K562 (cell line): Measurements from ENCODE around the gene MAD2L1BP. TPM values are rescaled to one million over a fixed set of nuclear protein-coding genes. Genes with fewer than 3 reads are reported as not detected.

Experiments
- BCLAF1 ChIP-seq, 2 experiments: fragments of 450-650 bp in 1 of 2; IDR thresholded peaks; 2 replicates each; pipeline ENCODE4 v1.6.1; 2011 to 2017; ENCODE audit warnings: low read depth in 2 of 2, antibody characterized with exemption in 1 of 2, borderline replicate concordance in 1 of 2, low read length in 1 of 2, mild to moderate bottlenecking in 1 of 2, mixed read lengths in 1 of 2; ENCODE audit not compliant: control insufficient read depth in 1 of 2
- ETV6 ChIP-seq, 3 experiments: fragments of 150-350 bp in 1 of 3; sonication (generic) in 1 of 3; formaldehyde crosslinking in 1 of 3; IDR thresholded peaks; 2 replicates each; pipeline versions ENCODE4 v1.6.1 to v1.8.0; 2014 to 2022; ENCODE audit warnings: borderline replicate concordance in 2 of 3, low read depth in 2 of 3, antibody characterized with exemption in 1 of 3, low read length in 1 of 3, mild to moderate bottlenecking in 1 of 3, missing genetic modification reagents in 1 of 3
- KAT7 ChIP-seq: sonication (generic); formaldehyde crosslinking; IDR thresholded peaks from 2 replicates; pipeline ENCODE4 v1.8.0; 2022; ENCODE audit warnings: missing genetic modification reagents, mild to moderate bottlenecking, borderline replicate concordance
- MAZ ChIP-seq, 2 experiments: fragments of 450-650 bp in 1 of 2; sonication (generic) in 1 of 2; formaldehyde crosslinking; IDR thresholded peaks in 1 of 2; conservative IDR thresholded peaks in 1 of 2; 2 replicates each; pipeline versions ENCODE4 v1.4.0 to v1.5.0; 2020; ENCODE audit warnings: mild to moderate bottlenecking in 1 of 2, missing genetic modification reagents in 1 of 2
- MEIS2 ChIP-seq: fragments of 450-650 bp; IDR thresholded peaks from 2 replicates; pipeline ENCODE4 v1.6.1; 2014; ENCODE audit warnings: mild to moderate bottlenecking; ENCODE audit not compliant: partially characterized antibody
- NEUROD1 ChIP-seq: fragments of 150-350 bp; IDR thresholded peaks from 2 replicates; pipeline ENCODE4 v1.6.1; 2014; ENCODE audit warnings: borderline replicate concordance, low read length, low read depth; ENCODE audit not compliant: partially characterized antibody
- NFE2L1 ChIP-seq: fragments of 450-650 bp; IDR thresholded peaks from 2 replicates; pipeline ENCODE4 v1.6.1; 2016; ENCODE audit warnings: missing genetic modification characterization, low read depth, mild to moderate bottlenecking, missing compliant biosample characterization, moderate library complexity, borderline replicate concordance
- NRF1 ChIP-seq, 2 experiments: fragments of 450-650 bp; IDR thresholded peaks in 1 of 2; conservative IDR thresholded peaks in 1 of 2; 2 replicates each; pipeline ENCODE4 v1.6.1; 2014; ENCODE audit warnings: mild to moderate bottlenecking in 2 of 2
- PYGO2 ChIP-seq: fragments of 450-650 bp; IDR thresholded peaks from 2 replicates; pipeline ENCODE4 v1.6.1; 2016; ENCODE audit warnings: mild to moderate bottlenecking, missing genetic modification characterization, moderate library complexity, missing compliant biosample characterization
- RBBP5 ChIP-seq: fragments of 200-600 bp; sonication (generic); IDR thresholded peaks from 2 replicates; pipeline ENCODE4 v1.6.1; 2012; ENCODE audit warnings: borderline replicate concordance, mild to moderate bottlenecking, low read length, control low read depth, inconsistent platforms; ENCODE audit not compliant: insufficient read depth, poor library complexity, severe bottlenecking
- SETDB1 ChIP-seq: IDR thresholded peaks from one replicate; pipeline ENCODE4 v1.6.1; 2012; ENCODE audit warnings: low read length, control low read depth, inconsistent platforms
- SMARCA4 ChIP-seq: fragments of 450-650 bp; IDR thresholded peaks from 2 replicates; pipeline ENCODE4 v1.6.1; 2016
- TRIM25 ChIP-seq: fragments of 450-650 bp; IDR thresholded peaks from 2 replicates; pipeline ENCODE4 v1.7.0; 2016; ENCODE audit warnings: borderline replicate concordance
- VEZF1 ChIP-seq: fragments of 200-800 bp; sonication (Bioruptor generic); IDR thresholded peaks from 2 replicates; pipeline ENCODE4 v1.6.1; 2017; ENCODE audit warnings: missing genetic modification characterization, missing compliant biosample characterization
- ZNF121 ChIP-seq: sonication (generic); formaldehyde crosslinking; conservative IDR thresholded peaks from 2 replicates; pipeline ENCODE4 v1.8.0; 2022; ENCODE audit warnings: missing genetic modification reagents
- ZNF395 ChIP-seq: fragments of 200-800 bp; sonication (Bioruptor generic); IDR thresholded peaks from 2 replicates; pipeline ENCODE4 v1.6.1; 2017; ENCODE audit warnings: missing genetic modification characterization, missing compliant biosample characterization
- ZSCAN29 ChIP-seq: fragments of 450-650 bp; IDR thresholded peaks from 2 replicates; pipeline ENCODE4 v1.6.1; 2017
- polyA plus RNA-seq, 8 experiments: library from polyadenylated mRNA; depleted of rRNA in 4 of 8; stranded (reverse) in 5 of 8; unstranded in 3 of 8; fragments of >200 nt; fragmentation: Nextera tagmentation in 2 of 8; fragmentation: Illumina TruSeq in 1 of 8; extraction: Ambion mirVana in 2 of 8; extraction: Trizol in 1 of 8; gene quantifications; 2 replicates each; pipeline versions ENCODE4 v1.2.1 to v1.2.3, GENCODE V29; 2011 to 2014; ENCODE audit warnings: inconsistent platforms in 1 of 8, missing spikeins in 1 of 8
- total RNA-seq, 7 experiments: library from RNA; depleted of rRNA in 6 of 7; stranded (reverse); fragments of >200 nt in 6 of 7; fragmentation: Illumina TruSeq in 2 of 7; extraction: Trizol in 2 of 7; gene quantifications; 2 replicates each; pipeline versions ENCODE4 v1.2.1 to v1.2.3, GENCODE V29; 2011 to 2021; ENCODE audit warnings: low replicate concordance in 1 of 7

MAD2L1BP gene
- total and polyA plus RNA-seq, 9 of the 15 experiments (the other 6 are each of a cell fraction or from before 2014, with no cell fraction given), result 69.7 to 321 (median 111) TPM

- TF ChIP-seq ZNF121 (CRISPR knock-in tag) (no peak), SMARCA4 (no peak; the same call in none of the 2 replicates), RBBP5 (no peak), MEIS2 (no peak), NRF1 (conservative IDR thresholded peaks at IDR 0.05 in 1 of 2, IDR thresholded peaks at IDR 0.05 in 1 of 2) (peak; percentile 42 to 47; a peak in 3 of 4 replicates), MAZ (CRISPR knock-in tag; conservative IDR thresholded peaks at IDR 0.05 in 1 of 2, IDR thresholded peaks at IDR 0.05 in 1 of 2) (peak; percentile 68 to 96), NEUROD1 (peak; percentile 48), TRIM25 (peak; percentile 88; the same call in 1 of the 2 replicates), ETV6 (IDR thresholded peaks at IDR 0.05; ENCODE audit: borderline replicate concordance in 1 of 2, low read depth in 2 of 2, low read length in 1 of 2) (no peak), ETV6 (CRISPR knock-in tag; IDR thresholded peaks at IDR 0.05; ENCODE audit: borderline replicate concordance) (peak; percentile 5; the same call in 1 of the 2 replicates), BCLAF1 (IDR thresholded peaks at IDR 0.05; ENCODE audit: borderline replicate concordance in 1 of 2, control insufficient read depth in 1 of 2, low read depth in 2 of 2, low read length in 1 of 2) (0 out of 4 replicates have a peak, but pooled peaks of 1 of the 2 experiments have one; percentile 58), PYGO2 (peak; percentile 76; the same call in 1 of the 2 replicates), ZNF395 (no peak), ZSCAN29 (no peak), VEZF1 (CRISPR knock-in tag) (peak; percentile 90), SETDB1 (no peak), NFE2L1 (tag) (no peak), KAT7 (no peak)
These were observed 5.9 kb upstream of the MAD2L1BP start (continued) for GRCh38 chr6:43629505-43630300.
